Measurements from ENCODE around the gene OR6C70.

DNA sequence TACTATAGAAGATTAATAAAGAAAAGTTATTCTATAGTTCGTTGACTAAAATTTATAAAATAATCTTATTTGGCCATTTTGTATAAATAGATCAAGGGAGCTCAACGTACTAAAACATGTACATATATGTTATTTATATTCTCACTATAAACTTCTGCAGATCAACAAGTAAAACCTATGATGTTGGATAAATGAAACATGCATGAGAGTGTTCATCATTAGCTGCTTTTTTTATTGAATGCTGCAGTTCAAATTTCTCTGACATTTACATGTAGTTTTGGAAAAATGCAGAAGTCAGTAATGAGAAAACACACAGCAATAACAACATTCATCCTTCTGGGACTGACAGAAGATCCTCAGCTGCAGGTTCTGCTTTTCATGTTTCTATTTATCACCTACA is 22.1 kb upstream of the OR6C70 start, which contains the start of gene OR6C68:
- TF ChIP-seq, protein P1, sequence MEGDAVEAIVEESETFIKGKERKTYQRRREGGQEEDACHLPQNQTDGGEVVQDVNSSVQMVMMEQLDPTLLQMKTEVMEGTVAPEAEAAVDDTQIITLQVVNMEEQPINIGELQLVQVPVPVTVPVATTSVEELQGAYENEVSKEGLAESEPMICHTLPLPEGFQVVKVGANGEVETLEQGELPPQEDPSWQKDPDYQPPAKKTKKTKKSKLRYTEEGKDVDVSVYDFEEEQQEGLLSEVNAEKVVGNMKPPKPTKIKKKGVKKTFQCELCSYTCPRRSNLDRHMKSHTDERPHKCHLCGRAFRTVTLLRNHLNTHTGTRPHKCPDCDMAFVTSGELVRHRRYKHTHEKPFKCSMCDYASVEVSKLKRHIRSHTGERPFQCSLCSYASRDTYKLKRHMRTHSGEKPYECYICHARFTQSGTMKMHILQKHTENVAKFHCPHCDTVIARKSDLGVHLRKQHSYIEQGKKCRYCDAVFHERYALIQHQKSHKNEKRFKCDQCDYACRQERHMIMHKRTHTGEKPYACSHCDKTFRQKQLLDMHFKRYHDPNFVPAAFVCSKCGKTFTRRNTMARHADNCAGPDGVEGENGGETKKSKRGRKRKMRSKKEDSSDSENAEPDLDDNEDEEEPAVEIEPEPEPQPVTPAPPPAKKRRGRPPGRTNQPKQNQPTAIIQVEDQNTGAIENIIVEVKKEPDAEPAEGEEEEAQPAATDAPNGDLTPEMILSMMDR (IDR thresholded peaks at IDR 0.05): no peak
- TF ChIP-seq POLR2A (IDR thresholded peaks at IDR 0.05) (no peak), POLR2AphosphoS5 (IDR thresholded peaks at IDR 0.05) (no peak)

All from prostate gland (tissue), 2 donors.